ENCODE results near the gene SERPINA4.

- TF ChIP-seq TAF1 (IDR thresholded peaks at IDR 0.05; ENCODE audit: borderline replicate concordance, low read depth, low read length) (no peak), POLR2A (IDR thresholded peaks at IDR 0.05; ENCODE audit: low read depth, low read length) (no peak)
Observed at GRCh38 chr14:94541234-94541975, 19.8 kb upstream of the SERPINA4 start.

Data from GM12892 (cell line).